ENCODE results near the gene DSG3. TPM values are rescaled to one million over a fixed set of nuclear protein-coding genes. Genes with fewer than 3 reads are reported as not detected.

DSG3 gene
- polyA plus RNA-seq, 5 donors = not detected

DNA sequence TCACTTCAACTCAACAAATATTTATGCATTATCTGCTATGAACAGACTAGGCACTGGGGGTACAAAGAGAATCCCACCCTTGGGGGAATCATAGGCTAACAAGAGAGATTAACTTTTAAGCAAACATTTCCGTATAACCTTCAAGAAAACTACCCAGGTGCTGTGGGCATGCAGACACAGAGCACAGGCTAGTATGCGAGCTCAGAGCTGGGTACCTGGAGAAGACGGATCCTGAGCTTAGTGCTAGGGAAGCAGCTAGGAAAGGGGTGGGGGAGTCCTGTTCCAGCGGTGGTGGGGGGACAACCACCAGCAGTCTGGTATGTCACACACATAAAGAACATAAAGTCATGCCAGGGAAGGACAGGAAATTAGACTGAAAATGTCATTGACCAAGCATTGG is 17.5 kb upstream of the DSG3 start:
- DNase-seq = no peak

DNA sequence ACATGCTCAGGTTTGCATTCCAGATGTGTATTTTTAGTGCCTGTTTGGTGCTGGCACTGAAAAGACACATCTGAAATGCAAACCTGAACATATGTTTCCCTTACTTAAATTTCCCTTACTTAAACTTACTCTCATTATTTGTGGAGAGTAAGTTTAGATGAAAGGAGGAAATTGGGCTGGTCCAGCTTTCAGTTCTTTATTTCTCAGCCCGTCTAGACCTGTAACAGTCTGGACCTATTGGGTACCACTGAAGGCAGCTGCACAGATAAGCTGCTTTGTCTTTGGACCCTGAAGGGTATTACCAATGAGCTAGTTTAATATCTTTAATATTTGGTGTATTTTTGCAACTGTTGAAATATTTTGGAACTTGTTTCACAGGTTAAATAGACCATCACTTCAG is 17.0 kb upstream of the DSG3 start:
- no peak for DNase-seq

DNA sequence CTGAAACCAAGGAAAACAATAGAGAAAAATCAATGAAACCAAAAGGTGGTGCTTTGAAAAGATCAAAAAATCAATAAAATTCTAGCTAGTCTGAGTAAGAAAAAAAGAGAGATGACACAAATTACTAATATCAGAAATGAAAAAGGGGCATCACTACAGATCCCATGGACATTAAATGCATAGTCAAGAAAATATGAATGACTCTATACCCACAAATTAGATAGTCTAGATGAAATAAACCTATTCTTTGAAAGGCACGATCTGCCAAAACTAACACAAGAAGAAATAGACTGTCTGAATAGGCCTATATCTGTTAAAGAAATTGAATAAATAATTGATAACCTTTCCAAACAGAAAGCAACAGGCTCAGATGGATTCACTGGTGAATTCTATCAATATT is 15.2 kb upstream of the DSG3 start:
- DNase-seq = no peak

DNA sequence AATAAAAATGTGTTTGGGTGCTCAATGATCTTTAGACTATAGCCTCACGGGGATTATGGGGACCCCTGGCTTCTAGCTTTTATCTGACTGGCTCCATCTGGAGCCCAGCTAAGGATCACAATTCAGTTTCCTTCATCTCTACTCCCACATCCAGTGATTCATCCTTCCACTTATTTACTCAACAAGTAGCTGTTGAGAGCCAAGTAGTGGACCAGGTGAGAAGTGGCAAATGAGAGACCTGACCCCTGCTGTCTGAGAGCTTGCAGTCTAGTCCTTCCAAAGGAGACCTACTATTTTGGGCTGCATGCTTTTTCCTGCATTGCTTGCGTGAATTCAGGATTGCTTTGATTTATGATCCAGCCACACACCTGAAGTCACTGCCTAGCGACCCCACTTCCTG is 10.7 kb upstream of the DSG3 start:
- no peak for DNase-seq

DNA sequence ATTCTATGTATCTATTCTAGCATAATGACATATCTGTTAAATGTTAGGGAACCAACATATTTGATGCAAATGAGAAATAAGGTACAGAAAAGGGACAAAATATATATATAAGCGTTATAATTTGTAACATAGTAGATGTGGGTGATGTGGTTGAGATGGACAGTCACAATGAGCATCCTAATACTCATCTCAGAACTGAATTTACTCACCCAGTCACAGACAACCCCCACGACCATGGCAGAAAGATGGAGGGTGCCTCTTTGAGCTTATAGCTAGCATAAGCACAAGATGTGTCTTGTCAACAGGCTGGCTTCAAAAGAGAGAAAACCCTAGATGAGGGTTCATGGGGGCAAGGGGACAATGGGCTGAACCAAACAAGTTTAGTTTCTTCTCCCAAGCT is 9.1 kb upstream of the DSG3 start:
- no peak for DNase-seq

DNA sequence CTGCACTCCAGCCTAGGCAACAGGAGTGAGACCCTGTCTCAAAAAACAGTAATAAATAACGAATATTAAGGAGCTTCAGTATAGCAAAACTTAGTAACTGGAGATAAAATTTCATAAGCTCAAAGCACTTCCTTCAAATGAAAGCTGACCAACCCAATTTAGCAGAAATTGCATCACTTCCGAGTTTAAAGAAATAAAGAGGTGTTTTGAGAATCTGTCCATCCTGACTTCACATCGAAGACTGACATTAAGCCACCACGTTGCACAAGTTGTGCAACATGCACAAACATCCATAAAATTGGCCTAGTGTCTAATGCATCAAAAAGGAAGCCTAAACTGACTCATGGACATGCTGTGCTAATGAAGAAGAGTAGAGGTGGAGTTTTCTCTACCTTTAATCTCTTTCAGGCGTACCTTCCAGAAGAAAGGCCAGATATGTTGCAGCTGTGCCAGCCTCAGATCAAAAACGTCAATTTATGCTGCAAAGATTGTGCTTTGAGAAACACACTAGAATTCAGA is 7.7 kb upstream of the DSG3 start:
- no peak for DNase-seq

DNA sequence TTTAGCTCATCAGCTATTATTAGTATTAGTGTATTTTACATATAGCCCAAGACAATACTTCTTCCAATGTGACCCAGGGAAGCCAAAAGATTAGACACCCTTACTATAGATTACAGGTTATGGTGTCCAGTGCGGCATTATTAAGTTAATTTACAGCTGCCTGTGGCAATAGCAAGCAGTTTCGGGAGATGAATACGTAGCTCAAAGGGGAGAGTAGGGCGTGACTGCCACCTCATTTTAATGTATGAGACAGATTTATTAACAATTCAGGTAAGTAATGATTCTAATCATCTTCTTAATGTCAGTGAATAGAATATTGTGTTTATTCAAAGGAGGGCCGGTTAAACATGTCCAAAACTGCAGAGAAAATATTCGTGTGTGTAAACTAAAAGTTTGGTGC is 6.8 kb upstream of the DSG3 start:
- no peak for DNase-seq

DNA sequence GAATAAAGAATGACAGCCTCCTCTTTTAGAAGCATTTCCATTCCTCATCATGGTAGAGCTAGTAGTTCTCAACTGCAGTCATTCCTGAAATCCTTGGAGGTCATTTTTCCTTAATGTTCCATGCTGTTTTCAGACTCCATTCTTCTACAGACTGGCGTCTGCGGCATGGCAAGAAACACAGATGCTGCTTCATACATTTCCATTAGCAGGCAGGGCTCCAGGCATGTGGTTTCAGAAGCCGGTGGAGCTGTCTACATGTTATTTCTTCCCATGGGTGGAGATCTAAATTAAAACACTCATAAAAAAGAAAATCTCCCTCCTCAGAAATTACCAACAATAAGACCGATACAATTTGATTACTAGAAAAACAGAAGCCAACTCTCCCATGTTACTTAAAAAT is 6.0 kb upstream of the DSG3 start:
- no peak for DNase-seq

DNA sequence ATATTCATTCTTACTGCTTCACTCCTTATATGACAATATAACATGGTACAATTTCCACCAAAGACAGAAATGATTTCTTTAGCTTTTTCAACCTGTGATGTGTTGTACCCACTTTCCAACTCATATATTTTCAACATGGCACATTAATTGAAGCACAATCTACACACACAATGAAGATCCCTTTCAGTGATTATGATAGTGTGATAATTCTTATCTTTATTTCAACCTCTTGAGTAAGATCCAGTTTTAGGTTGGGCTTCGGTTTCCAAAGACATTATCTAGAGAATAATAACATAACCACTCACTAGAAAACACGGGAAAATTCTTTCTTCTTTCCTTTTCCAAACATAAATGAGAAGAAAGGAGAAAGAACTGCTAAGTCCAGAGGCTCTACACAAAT is 3.4 kb upstream of the DSG3 start:
- DNase-seq = no peak

DNA sequence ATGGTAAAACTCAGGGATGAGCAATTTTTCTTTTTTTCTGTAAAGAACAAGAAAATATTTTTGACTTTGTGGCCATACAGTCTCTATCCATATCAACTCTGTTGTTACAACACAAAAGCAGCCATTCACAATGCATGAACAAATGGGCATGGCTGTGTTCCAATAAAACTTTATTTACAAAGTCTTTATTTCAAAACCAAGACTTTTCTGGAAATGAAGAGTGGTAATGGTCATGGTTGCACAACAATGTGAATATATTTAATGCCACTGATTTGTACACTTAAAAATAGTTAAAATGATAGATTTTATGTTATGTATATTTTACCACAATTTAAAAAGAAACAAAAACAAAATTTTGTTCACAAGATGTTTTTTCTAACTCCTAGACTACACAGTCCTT is 1.6 kb upstream of the DSG3 start:
- no peak for DNase-seq

DNA sequence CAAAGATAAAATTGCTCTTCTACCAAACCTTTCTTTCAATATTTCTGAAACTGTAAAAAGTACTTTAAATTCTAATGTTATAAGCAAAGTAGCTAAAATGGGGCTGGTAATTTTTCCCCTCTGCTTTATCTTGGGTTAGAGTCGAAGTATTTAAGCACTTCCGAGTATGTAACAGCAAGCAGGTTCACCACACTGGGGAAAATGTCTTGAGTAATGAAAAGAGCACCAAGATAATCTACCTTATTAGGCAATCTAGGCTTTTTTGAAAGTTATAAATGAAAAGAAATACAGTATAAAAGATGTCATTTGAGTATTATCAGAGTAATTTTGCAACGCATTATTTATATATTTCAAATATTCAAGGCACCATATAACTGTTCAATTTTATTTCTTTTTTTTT is 687 bp upstream of the DSG3 start:
- DNase-seq = no peak

DNA sequence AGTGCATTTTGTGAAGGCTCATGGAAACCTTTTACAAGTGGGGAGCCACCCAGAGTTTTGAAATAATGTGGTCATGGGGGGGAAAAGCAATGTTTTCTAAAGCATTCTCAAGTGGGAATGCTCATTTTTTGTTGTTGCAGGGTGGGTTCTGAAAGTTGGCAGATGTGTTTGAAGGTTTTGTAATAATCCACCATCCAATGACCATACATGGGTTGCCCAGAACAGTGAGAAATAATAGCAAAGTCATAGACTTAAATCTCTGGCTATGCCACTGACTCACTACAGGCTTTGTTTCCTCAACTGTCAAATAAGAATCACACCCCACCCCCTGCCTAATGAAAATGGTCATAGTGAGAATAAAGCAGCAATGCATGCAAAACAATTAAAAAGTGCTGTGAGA is 2.9 kb downstream of the DSG3 start:
- no peak for DNase-seq

DNA sequence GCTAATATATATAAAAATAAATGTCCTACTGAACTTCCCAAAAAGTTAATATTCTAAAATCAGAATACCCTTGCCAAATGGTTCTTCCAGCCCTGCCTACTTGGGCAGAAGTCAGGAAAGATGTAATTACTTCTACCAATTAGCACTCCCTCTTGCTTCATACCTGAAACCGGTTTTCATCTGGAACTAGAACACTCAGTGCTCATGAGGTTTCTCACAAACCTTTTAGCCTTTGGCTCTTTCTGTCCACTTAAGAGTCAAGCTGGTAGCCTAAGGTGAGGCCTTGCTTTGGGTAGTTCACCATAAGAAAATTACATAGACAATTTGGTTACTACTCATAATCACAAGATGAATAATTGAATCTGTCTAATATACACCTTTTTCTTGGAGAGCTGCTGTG is 4.1 kb downstream of the DSG3 start:
- no peak for DNase-seq

DNA sequence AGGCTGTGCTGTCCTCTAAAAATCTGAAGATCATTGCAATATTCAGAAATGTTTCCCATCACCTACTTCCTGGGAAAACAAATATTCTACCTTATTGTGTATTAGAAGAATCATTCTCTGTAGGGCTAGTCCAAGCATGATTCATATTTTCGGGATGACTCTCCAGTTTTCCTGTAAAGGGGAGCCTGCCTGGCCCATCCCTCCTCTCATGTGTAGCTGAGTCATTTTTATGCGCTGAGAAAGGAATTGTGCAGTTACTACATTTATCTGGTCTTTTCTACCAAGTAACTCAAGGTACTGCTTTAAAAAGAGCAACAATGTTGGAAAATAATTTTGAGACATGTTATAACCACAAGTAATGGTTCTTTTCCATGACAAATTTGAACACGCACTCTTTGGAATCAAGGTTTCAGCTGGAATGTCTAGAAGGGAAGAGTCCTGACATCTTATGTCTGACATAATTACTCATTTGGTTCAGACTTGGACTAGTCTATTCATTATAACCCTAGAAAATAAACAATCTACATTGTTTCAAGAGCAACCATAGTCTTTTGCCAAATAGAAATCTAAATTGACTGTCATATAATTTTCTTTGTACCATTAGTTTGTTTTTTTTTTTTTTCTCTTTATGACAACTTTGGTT is 6.6 kb downstream of the DSG3 start:
- no peak for DNase-seq

DNA sequence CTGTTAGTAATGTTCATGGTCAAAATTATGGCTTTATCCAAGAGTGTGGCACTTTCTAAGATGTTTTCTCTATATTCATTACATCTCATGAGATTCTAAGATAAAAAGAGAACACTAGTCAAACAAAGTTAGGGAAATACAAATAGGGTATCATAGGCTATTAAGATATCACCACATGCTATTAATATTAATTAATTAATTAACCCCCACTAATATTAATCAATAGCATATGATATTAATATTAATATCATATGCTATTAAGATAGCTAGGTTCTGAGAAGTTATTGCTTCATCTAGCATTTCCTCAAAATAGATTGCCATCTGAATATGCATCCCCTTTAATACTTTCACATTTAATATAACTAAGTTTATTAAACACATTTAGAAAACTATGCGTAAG is 22.1 kb downstream of the DSG3 start:
- DNase-seq = no peak

DNA sequence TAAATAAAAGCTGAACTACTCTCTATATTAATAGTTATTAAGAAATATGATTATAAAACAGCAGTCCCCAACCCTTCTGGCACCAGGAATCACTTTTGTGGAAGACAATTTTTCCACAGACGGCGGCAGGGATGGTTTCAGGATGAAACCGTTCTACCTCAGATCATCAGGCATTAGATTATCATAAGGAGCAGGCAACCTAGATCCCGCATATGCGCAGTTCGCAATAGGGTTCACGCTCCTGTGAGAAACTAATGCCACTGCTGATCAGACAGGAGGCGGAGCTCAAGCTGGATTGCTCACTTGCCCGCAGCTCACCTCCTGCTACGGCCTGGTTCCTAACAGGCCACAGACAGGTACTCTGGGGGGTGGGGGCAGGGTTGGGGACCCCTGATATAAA is 31.1 kb downstream of the DSG3 start:
- DNase-seq = no peak

DNA sequence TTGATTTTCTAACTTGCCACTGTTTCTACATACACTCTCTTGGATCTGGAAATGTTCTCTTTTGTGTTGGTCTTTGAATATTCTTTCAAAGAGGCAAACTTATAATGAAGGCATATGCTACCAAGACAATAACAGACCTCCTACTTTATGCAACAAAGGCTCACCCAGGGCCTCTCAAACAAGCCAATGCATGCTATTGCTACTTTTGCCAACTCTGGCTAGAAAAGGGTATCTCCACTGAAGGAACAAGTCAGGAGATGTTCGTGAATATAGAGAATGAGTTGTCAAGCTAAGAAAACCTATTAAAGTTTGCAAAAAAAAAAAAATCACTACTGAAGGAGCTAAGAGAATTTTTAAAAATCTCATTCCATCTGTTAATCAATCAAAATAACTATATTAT is 34.5 kb downstream of the DSG3 start:
- DNase-seq = no peak

DNA sequence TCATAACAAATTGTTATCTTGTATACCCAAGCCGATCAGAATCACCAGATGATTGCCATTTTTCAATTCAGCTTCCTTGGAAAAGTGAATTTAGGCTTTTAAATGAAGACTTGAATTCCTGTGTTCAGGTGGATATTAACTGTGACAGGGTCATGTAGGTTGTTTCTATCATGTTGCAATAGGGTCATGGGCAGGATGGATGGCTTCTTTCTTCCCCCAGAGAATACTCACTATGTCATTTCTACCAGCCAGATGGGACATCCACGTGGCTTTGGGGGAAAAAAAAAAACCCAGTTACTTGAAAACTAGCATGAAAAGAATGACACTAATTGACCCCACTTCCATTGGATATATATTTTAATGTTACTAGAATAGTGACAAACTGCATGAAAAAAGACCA is 35.9 kb downstream of the DSG3 start:
- DNase-seq = no peak

DNA sequence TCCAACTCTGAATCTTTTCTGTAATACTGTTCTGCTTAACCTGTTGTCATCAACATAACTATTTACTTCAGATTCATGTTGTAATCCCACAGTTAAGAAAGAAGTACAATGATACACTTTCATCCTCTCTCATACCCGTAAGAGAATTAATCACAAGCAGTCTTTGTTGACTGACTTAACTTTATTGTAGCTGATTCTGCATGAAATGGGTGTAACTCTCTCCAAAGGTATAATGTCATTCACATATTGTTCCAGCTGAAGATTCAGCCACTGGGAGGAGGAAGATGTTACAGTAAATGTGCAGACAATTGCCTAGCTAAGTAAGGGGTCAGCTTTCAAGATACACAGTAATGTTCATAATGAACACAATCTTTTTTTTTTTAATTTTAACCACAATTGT is 36.9 kb downstream of the DSG3 start:
- no peak for DNase-seq

DNA sequence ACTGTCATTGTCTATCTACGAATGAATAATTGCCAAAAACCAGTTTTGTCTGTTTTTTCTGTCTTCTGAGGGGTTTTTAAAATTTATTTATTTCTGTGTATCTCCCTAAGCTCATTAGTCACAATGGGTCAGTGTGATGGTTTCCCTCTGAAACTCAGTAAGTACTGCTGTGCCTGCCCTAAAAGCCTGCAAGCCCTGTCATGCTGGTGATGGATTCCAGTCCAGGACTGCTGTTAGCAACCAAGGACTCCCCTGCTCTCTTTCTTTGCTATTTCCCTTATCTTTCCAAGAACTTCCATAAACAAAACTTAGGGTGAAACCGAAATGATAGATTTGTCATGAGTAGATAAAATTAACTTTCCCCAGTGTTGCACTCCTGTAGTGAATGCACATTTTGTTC is 38.6 kb downstream of the DSG3 start:
- DNase-seq = no peak

DNA sequence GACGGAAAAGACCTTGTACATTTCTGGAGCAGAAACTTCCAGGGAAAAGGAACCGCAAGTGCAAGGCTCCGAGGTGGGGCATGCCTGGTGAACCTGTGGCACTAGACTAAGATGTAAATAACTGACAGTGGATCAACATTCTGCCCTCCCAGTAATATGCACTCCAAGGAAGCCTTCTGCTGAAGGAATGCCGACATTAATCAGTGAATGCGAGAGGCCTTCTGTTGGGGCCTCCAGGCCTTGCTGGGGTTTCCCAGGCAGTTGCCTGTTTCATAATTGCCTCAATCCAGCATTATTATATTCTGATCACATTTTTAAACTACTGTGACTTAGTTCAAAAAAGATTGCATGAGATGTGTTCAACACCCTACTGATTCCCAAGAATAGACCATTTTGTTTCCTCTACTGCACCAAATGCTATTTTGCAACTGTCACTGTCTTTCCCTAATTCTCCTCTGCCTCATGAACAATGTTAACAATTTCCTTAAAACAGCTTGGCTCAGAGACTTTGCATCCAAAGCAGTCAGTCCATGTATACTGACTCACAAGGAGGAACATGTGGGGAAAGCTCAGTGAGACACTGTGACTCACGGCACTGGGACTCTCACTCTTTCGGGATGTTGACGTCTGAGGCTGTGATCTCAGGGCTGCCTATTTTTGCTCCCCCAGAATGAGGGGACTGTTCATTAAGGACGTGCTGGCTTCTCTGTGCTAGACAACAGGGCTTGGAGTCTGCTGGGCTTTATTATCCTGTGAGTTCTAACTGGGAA is 39.9 kb downstream of the DSG3 start:
- DNase-seq = no peak

DNA sequence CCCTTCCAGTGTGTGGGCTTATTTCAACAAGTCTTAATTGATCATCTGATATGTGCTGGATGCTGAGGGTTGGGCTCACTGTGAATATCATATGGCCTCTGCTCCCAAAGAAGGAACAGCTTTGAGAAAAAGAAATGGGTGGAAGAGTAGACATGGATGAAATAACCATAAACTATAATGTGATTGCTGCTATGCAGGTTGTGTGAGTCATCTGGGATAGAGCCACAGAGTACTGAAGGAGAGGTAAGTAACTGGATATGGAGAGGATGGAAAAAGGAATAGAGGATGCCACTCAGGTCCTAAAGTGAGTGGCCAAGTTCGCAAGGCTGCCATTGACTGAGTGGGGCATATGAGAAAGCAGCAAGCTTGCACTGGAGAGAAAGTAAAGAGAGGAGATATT is 41.8 kb downstream of the DSG3 start:
- no peak for DNase-seq

DNA sequence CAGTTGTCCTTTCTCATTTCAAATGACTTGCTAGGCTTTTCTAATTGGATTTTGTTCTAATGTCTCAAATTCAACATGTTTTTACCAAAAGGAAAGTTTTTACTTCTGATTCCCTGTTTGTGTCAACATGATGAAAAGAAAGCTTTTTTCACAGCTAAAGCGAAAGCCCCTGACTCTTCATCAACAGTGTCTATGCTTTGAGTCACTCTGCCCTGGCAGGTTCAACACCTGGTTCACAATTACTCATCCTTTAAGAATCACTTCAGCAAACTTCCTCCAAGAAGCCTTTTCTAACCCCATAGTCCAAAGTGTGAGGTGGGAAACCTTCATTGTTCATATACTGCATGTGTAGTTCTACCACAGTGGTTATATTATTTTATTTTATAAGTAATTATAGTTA is 42.8 kb downstream of the DSG3 start:
- DNase-seq = no peak

DNA sequence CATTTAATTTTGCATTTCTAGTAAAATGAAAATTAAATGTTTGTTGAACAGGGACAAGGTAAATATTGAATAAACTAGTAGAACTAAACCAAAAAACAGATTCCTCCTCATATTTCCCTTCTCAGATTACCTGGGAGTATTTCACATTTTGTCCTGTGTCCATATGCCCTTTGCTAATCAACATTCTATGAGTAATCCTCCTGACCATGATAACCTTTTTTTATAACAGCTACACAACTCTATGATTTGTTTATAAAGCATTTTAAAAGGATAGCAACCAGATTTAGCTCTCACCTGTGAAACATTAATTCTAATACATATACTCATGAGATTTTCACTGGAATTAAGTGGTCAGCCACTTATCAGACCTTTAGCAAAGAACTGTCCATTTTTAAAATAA is 43.3 kb downstream of the DSG3 start:
- DNase-seq = no peak
